H1 (cell line): ENCODE data around the gene GON4L. TPM values are rescaled to one million over a fixed set of nuclear protein-coding genes. Genes with fewer than 3 reads are reported as not detected.

Experiments
- CTCF ChIA-PET: fragments of 300-600 bp; sonication (Branson Sonifier 250); formaldehyde crosslinking; loops from one replicate; lab custom pipeline; 2021; ENCODE audit not compliant: partially characterized antibody; lab: Charles Lee
- POLR2A ChIA-PET: fragments of 300-600 bp; sonication (Branson Sonifier 250); formaldehyde crosslinking; loops from one replicate; lab custom pipeline; 2021; ENCODE audit warnings: inconsistent platforms; ENCODE audit not compliant: partially characterized antibody; lab: Charles Lee
- DNase-seq, 2 experiments: peaks; one replicate each; pipeline versions ENCODE4 v3.0.0 to v3.0.0-alpha.2; 2010 to 2022; ENCODE audit warnings: low spot score in 2 of 2, low read depth in 1 of 2, mixed read lengths in 1 of 2
- FAIRE-seq: peaks from 2 replicates; lab custom pipeline; 2011; peaks lifted over from hg19 to GRCh38; lab: Jason Lieb, UNC
- H2AFZ ChIP-seq: 2 replicates; pipeline ENCODE4 v1.8.1; 2012; ENCODE audit warnings: low read length, inconsistent platforms
- H2AK5ac ChIP-seq: 2 replicates; pipeline ENCODE4 v1.6.1; 2013; ENCODE audit warnings: low read depth, low read length
- H2BK120ac ChIP-seq: replicated peaks from 2 replicates; pipeline ENCODE3; 2013; ENCODE audit warnings: low read depth, low read length, inconsistent platforms
- H2BK12ac ChIP-seq: 2 replicates; pipeline ENCODE4 v1.6.1; 2013; ENCODE audit warnings: low read depth, low read length
- H2BK15ac ChIP-seq: 2 replicates; pipeline ENCODE4 v1.6.1; 2013; ENCODE audit warnings: low read length
- H2BK20ac ChIP-seq: 2 replicates; pipeline ENCODE4 v1.6.1; 2013; ENCODE audit warnings: low read length
- H2BK5ac ChIP-seq: 2 replicates; pipeline ENCODE4 v1.6.1; 2013; ENCODE audit warnings: low read depth, low read length
- H3K14ac ChIP-seq: 2 replicates; pipeline ENCODE4 v1.6.1; 2013; ENCODE audit warnings: inconsistent platforms; ENCODE audit not compliant: insufficient read length
- H3K18ac ChIP-seq: 2 replicates; pipeline ENCODE4 v1.6.1; 2013; ENCODE audit warnings: low read length; ENCODE audit errors: extremely low read depth
- H3K23ac ChIP-seq: 2 replicates; pipeline ENCODE4 v1.6.1; 2013; ENCODE audit warnings: inconsistent platforms; ENCODE audit not compliant: insufficient read length
- H3K23me2 ChIP-seq: 2 replicates; pipeline ENCODE4 v1.6.1; 2013; ENCODE audit warnings: low read depth, low read length
- H3K27ac ChIP-seq: 2 replicates; pipeline ENCODE4 v1.6.1; 2011; ENCODE audit warnings: low read depth, low read length, inconsistent platforms
- H3K27me3 ChIP-seq, 4 experiments: replicated peaks in 1 of 4; 1 replicate in 1 of 4; 2 replicates in 3 of 4; pipeline versions ENCODE4 v1.6.1 to v1.8.1; 2011 to 2013; ENCODE audit warnings: low read length in 3 of 4, mild to moderate bottlenecking in 3 of 4, inconsistent platforms in 2 of 4, mixed read lengths in 2 of 4, moderate library complexity in 1 of 4; ENCODE audit not compliant: control insufficient read depth in 3 of 4, insufficient read depth in 3 of 4; ENCODE audit errors: extremely low read depth in 1 of 4
- H3K36me3 ChIP-seq, 4 experiments: 2 replicates each; pipeline versions ENCODE4 v1.6.1 to v1.8.1; 2011 to 2013; ENCODE audit warnings: mild to moderate bottlenecking in 4 of 4, low read length in 3 of 4, moderate library complexity in 2 of 4, control low read depth in 1 of 4, inconsistent platforms in 1 of 4; ENCODE audit not compliant: insufficient read depth in 4 of 4, control insufficient read depth in 2 of 4
- H3K4ac ChIP-seq: replicated peaks from 2 replicates; pipeline ENCODE3; 2013; ENCODE audit warnings: low read length, low read depth, mixed read lengths, inconsistent platforms; ENCODE audit not compliant: insufficient read length
- H3K4me1 ChIP-seq, 4 experiments: replicated peaks in 1 of 4; 1 replicate in 1 of 4; 2 replicates in 3 of 4; pipeline versions ENCODE4 v1.6.1 to v1.8.1; 2011 to 2013; ENCODE audit warnings: low read length in 3 of 4, inconsistent platforms in 2 of 4, mixed read lengths in 1 of 4; ENCODE audit not compliant: insufficient read depth in 4 of 4, control insufficient read depth in 3 of 4
- H3K4me2 ChIP-seq, 2 experiments: 2 replicates each; pipeline versions ENCODE4 v1.6.1 to v1.8.1; 2011 to 2013; ENCODE audit warnings: low read depth in 2 of 2, low read length in 2 of 2, control low read depth in 1 of 2, inconsistent platforms in 1 of 2, mild to moderate bottlenecking in 1 of 2; ENCODE audit not compliant: insufficient read depth in 1 of 2
- H3K4me3 ChIP-seq, 4 experiments: fragments of 200-600, 300-600 bp in 1 of 4; sonication (generic), shearing (Covaris generic), sonication (Bioruptor Twin) in 1 of 4; 2 replicates each; pipeline versions ENCODE4 v1.5.1 to v1.8.1; 2011 to 2016; ENCODE audit warnings: low read length in 4 of 4, low read depth in 3 of 4, control low read depth in 2 of 4, inconsistent platforms in 2 of 4, mild to moderate bottlenecking in 2 of 4, mixed read lengths in 1 of 4, moderate library complexity in 1 of 4; ENCODE audit not compliant: insufficient read depth in 2 of 4; ENCODE audit errors: extremely low read depth in 1 of 4
- H3K56ac ChIP-seq: replicated peaks from 2 replicates; pipeline ENCODE3; 2013; ENCODE audit warnings: low read depth, mild to moderate bottlenecking, mixed read lengths, low read length, inconsistent platforms; ENCODE audit not compliant: insufficient read length
- H3K79me1 ChIP-seq: 2 replicates; pipeline ENCODE4 v1.6.1; 2013; ENCODE audit warnings: low read depth, low read length, control low read depth
- H3K79me2 ChIP-seq, 2 experiments: 2 replicates each; pipeline versions ENCODE4 v1.6.1 to v1.8.1; 2012 to 2013; ENCODE audit warnings: low read length in 2 of 2, mild to moderate bottlenecking in 2 of 2, inconsistent platforms in 1 of 2; ENCODE audit not compliant: insufficient read depth in 2 of 2, control insufficient read depth in 1 of 2
- H3K9ac ChIP-seq, 4 experiments: replicated peaks in 1 of 4; 1 replicate in 1 of 4; 2 replicates in 3 of 4; pipeline versions ENCODE4 v1.6.1 to v1.8.1; 2011 to 2013; ENCODE audit warnings: low read depth in 3 of 4, low read length in 3 of 4, control low read depth in 2 of 4, mild to moderate bottlenecking in 2 of 4, moderate library complexity in 2 of 4, inconsistent platforms in 1 of 4; ENCODE audit errors: extremely low read depth in 1 of 4
- H3K9me3 ChIP-seq, 2 experiments: 2 replicates each; pipeline versions ENCODE4 v1.6.1 to v1.8.1; 2012 to 2013; ENCODE audit warnings: mild to moderate bottlenecking in 2 of 2, moderate library complexity in 2 of 2, control low read depth in 1 of 2, inconsistent platforms in 1 of 2, low read depth in 1 of 2, low read length in 1 of 2, mixed read lengths in 1 of 2; ENCODE audit not compliant: insufficient read depth in 2 of 2
- H4K20me1 ChIP-seq, 2 experiments: replicated peaks in 1 of 2; 2 replicates each; pipeline versions ENCODE3 to v1.8.1; 2011 to 2013; ENCODE audit warnings: inconsistent platforms in 2 of 2, low read length in 2 of 2, mild to moderate bottlenecking in 1 of 2; ENCODE audit not compliant: insufficient read depth in 2 of 2, control insufficient read depth in 1 of 2
- H4K5ac ChIP-seq: 2 replicates; pipeline ENCODE4 v1.6.1; 2013; ENCODE audit warnings: low read length, low read depth, mixed read lengths, inconsistent platforms; ENCODE audit not compliant: insufficient read length
- H4K8ac ChIP-seq: 2 replicates; pipeline ENCODE4 v1.8.0; 2013; ENCODE audit warnings: mild to moderate bottlenecking, moderate library complexity, low read length, inconsistent platforms; ENCODE audit not compliant: insufficient read depth; ENCODE audit errors: extremely low read depth
- H4K91ac ChIP-seq: replicated peaks from 2 replicates; pipeline ENCODE3; 2013; ENCODE audit warnings: low read length, mixed read lengths, inconsistent platforms; ENCODE audit not compliant: insufficient read length
- CEBPB ChIP-seq: IDR thresholded peaks from 2 replicates; pipeline ENCODE4 v1.6.1; 2012; ENCODE audit warnings: low read depth, low read length
- CTBP2 ChIP-seq: IDR thresholded peaks from 2 replicates; pipeline ENCODE4 v1.7.0; 2011; ENCODE audit warnings: borderline replicate concordance, mild to moderate bottlenecking, moderate library complexity, mixed read lengths, low read length; ENCODE audit not compliant: insufficient read depth, insufficient read length
- EZH2 ChIP-seq: fragments of 200-600 bp; sonication (generic); IDR thresholded peaks from 2 replicates; pipeline ENCODE4 v1.7.1; 2012; ENCODE audit warnings: low read depth, mild to moderate bottlenecking, moderate library complexity, low read length, inconsistent platforms; ENCODE audit not compliant: severe bottlenecking
- GTF2F1 ChIP-seq: IDR thresholded peaks from 2 replicates; pipeline ENCODE4 v1.6.1; 2012; ENCODE audit warnings: low read depth, low read length, improper control_type of control experiment, borderline replicate concordance
- HDAC2 ChIP-seq, 2 experiments: fragments of 300-600 bp in 1 of 2; sonication (generic) in 1 of 2; IDR thresholded peaks; 2 replicates each; pipeline ENCODE4 v1.6.1; 2011 to 2012; ENCODE audit warnings: low read depth in 2 of 2, low read length in 2 of 2, mild to moderate bottlenecking in 2 of 2, moderate library complexity in 2 of 2, borderline replicate concordance in 1 of 2, inconsistent platforms in 1 of 2
- JUN ChIP-seq: IDR thresholded peaks from 2 replicates; pipeline ENCODE4 v1.6.1; 2011; ENCODE audit warnings: low read depth, mild to moderate bottlenecking, improper control_type of control experiment, low read length
- KDM4A ChIP-seq: IDR thresholded peaks from one replicate; pipeline ENCODE4 v1.7.1; 2012; ENCODE audit warnings: low read depth, mild to moderate bottlenecking, moderate library complexity, low read length, inconsistent platforms; ENCODE audit not compliant: severe bottlenecking
- POU5F1 ChIP-seq: IDR thresholded peaks from 2 replicates; pipeline ENCODE4 v1.6.1; 2011; ENCODE audit warnings: low read depth, mild to moderate bottlenecking, low read length, moderate library complexity
- SP4 ChIP-seq: IDR thresholded peaks from 2 replicates; pipeline ENCODE4 v1.6.1; 2012; ENCODE audit warnings: low read length, inconsistent platforms
- WGBS, 2 experiments: shearing (Covaris generic) in 1 of 2; methylation state at CpG; one replicate each; pipeline versions ENCODE4 v1.1.6 to v1.1.7; 2013 to 2015; ENCODE audit warnings: low lambda C conversion rate in 2 of 2, mixed read lengths in 2 of 2, inconsistent platforms in 1 of 2, low coverage in 1 of 2, missing lambda C conversion rate in 1 of 2; ENCODE audit not compliant: insufficient replicate concordance in 2 of 2, insufficient coverage in 1 of 2, insufficient read length in 1 of 2; ENCODE audit errors: extremely low coverage in 1 of 2, missing lambda C conversion rate in 1 of 2; 5-methylcytosine and 5-hydroxymethylcytosine counted together
- polyA plus RNA-seq, 7 experiments: library from polyadenylated mRNA; depleted of rRNA in 3 of 7; stranded (reverse) in 5 of 7; unstranded in 2 of 7; fragments of >200 nt in 5 of 7; fragments of 200-250 nt in 2 of 7; gene quantifications; 1 replicate in 5 of 7; 2 replicates in 1 of 7; 4 replicates in 1 of 7; pipeline versions ENCODE4 v1.2.1 to v1.2.3, GENCODE V29; 2011 to 2013; ENCODE audit warnings: missing spikeins in 2 of 7, mixed read lengths in 2 of 7
- total RNA-seq: library from RNA; stranded (reverse); fragmentation: NEBNext Ultra II Directional; extraction: Animal tissue kit (Norgen Biotek cat#: 25700); gene quantifications from 2 replicates; pipeline ENCODE4 v1.2.1, GENCODE V29; 2021
- TF ChIP-seq, protein P1 (sequence below): IDR thresholded peaks from 2 replicates; pipeline ENCODE4 v1.6.1; 2011; ENCODE audit warnings: low read length, improper control_type of control experiment

Gene GON4L
- total and polyA plus RNA-seq, 2 of the 8 experiments (the other 6 are each of a cell fraction or from before 2014, with no cell fraction given), result 26.2 to 52.1 TPM

DNA sequence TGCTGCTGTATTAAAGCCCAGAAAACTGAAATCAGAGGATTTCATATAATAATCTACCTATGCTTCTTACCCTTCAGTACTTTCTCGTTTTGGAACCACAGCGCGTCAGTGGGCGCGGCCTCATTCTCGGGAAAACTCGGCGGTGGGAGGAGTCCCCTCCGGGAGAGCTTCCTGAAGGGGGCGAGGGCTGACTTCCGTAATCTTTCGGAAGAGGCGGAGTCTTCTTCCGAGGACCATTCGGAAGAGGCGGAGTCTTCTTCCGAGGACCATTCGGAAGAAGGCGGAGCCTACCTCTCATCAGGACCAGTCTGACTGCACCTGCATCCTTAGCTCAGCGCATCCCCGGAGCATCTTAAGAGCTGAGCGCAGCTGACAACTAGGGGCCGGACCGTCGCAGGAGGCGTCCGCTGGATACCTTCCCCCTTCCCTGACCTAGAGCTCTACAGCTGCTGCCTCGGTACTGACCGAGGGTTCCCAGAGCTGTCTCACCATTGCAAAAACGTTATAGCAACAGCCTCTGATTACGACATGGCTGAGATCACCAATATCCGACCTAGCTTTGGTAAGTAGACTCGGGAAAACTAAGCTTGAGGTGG lies 2.3 kb upstream of the GON4L start, which contains the start of gene SYT11:
TSS of gene SYT11 (plus strand) at position 334 of the 596 bp plus-strand sequence. CDS start at position 529, 195 bp downstream.
- Histone ChIP-seq H3K4me1 (peaks cover 0 to 6% (median 2%) of the 10 kb centered on the region in 4 experiments; a peak in 4 of 7 replicates), H2BK5ac (peak within 1 kb of the TSS; percentile 63; the same call in 1 of the 2 replicates), H2BK20ac (0 out of 2 replicates have a peak within 1 kb of the TSS, but pooled peaks have one; percentile 10), H3K27me3 (no peaks in the 10 kb centered on the region), H3K9ac (peak within 1 kb of the TSS in 3 of 4 experiments; percentile 49 to 87 (median 85); a peak in 6 of 7 replicates), H2BK120ac (no peak within 1 kb of the TSS), H4K8ac (peak within 1 kb of the TSS; percentile 92; the same call in 1 of the 2 replicates), H2BK12ac (peak within 1 kb of the TSS; percentile 61; the same call in 1 of the 2 replicates), H4K20me1 (peaks cover 0 to 2% of the 10 kb centered on the region in 2 experiments), H3K36me3 (peaks cover 0 to 6% (median 3%) of the 10 kb centered on the region in 4 experiments; a peak in 3 of 8 replicates), H2AK5ac (no peak within 1 kb of the TSS), H3K79me2 (peaks cover 0 to 22% of the 10 kb centered on the region in 2 experiments; a peak in 2 of 4 replicates), H3K9me3 (no peaks in the 10 kb centered on the region), H3K56ac (no peak within 1 kb of the TSS), H3K23ac (no peak within 1 kb of the TSS), H3K23me2 (peaks cover 8% of the 10 kb centered on the region), H4K91ac (peak within 1 kb of the TSS; percentile 22), H3K14ac (no peak within 1 kb of the TSS), H3K4me3 (peak within 1 kb of the TSS; percentile 41 to 68 (median 47)), H3K79me1 (peaks cover 3% of the 10 kb centered on the region; the same call in 1 of the 2 replicates), H3K4ac (no peak within 1 kb of the TSS), H3K27ac (peak within 1 kb of the TSS; percentile 75), H2BK15ac (no peak within 1 kb of the TSS), H4K5ac (peak within 1 kb of the TSS; percentile 65), H3K18ac (peak within 1 kb of the TSS; percentile 67; the same call in 1 of the 2 replicates), H3K4me2 (peak within 1 kb of the TSS; percentile 56 to 81), H2AFZ (peak within 1 kb of the TSS; percentile 64; the same call in 1 of the 2 replicates)
- FAIRE-seq (peak; percentile 72), DNase-seq (peak; percentile 81 to 93)
- ChIA-PET POLR2A (interaction anchor here (0.7 to 2.4 kb wide), 10 partner anchors 9 to 847 kb away, joined by 3 to 7 read pairs (median 4); partner anchors contain the start of gene UBQLN4), CTCF (no interaction called here)
- 10% methylated on average over 31 of the region's 33 CpGs; no CpG with 5 or more reads in 1 of the 2 experiments for WGBS, 2 experiments
- TF ChIP-seq EZH2 (no peak), JUN (no peak), CTBP2 (peak; percentile 91), SP4 (no peak), KDM4A (no peak), POU5F1 (no peak), HDAC2 (IDR thresholded peaks at IDR 0.05; ENCODE audit: borderline replicate concordance in 1 of 2, low read depth in 2 of 2, low read length in 2 of 2) (peak in 1 of 2 experiments; percentile 87; a peak in 2 of 4 replicates), CEBPB (no peak), GTF2F1 (no peak)
- TF ChIP-seq, protein P1, sequence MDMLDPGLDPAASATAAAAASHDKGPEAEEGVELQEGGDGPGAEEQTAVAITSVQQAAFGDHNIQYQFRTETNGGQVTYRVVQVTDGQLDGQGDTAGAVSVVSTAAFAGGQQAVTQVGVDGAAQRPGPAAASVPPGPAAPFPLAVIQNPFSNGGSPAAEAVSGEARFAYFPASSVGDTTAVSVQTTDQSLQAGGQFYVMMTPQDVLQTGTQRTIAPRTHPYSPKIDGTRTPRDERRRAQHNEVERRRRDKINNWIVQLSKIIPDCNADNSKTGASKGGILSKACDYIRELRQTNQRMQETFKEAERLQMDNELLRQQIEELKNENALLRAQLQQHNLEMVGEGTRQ, result 0 out of 2 replicates have a peak, but pooled peaks have one; percentile 10
